ENCODE results near the gene SLC25A51. TPM values are rescaled to one million over a fixed set of nuclear protein-coding genes. Genes with fewer than 3 reads are reported as not detected.

Gene SLC25A51
- total RNA-seq, 1 donor from 2014 or later, result 52.5 TPM

- Mint-ChIP-seq H3K4me3 (ENCODE audit: unreplicated experiment) (no peak overlapping the region), H3K4me1 (ENCODE audit: low read depth) (peaks cover 14% of the 10 kb centered on the region), H3K27ac (ENCODE audit: unreplicated experiment) (peak overlapping the region; percentile 88), H3K27me3 (ENCODE audit: low read depth) (no peaks in the 10 kb centered on the region), H3K9me3 (ENCODE audit: low read depth) (no peaks in the 10 kb centered on the region), H3K36me3 (ENCODE audit: low read depth) (peaks cover 2% of the 10 kb centered on the region)
- TF ChIP-seq, protein P1, sequence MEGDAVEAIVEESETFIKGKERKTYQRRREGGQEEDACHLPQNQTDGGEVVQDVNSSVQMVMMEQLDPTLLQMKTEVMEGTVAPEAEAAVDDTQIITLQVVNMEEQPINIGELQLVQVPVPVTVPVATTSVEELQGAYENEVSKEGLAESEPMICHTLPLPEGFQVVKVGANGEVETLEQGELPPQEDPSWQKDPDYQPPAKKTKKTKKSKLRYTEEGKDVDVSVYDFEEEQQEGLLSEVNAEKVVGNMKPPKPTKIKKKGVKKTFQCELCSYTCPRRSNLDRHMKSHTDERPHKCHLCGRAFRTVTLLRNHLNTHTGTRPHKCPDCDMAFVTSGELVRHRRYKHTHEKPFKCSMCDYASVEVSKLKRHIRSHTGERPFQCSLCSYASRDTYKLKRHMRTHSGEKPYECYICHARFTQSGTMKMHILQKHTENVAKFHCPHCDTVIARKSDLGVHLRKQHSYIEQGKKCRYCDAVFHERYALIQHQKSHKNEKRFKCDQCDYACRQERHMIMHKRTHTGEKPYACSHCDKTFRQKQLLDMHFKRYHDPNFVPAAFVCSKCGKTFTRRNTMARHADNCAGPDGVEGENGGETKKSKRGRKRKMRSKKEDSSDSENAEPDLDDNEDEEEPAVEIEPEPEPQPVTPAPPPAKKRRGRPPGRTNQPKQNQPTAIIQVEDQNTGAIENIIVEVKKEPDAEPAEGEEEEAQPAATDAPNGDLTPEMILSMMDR (IDR thresholded peaks at IDR 0.05), result no peak
- no peak for DNase-seq (ENCODE audit: low spot score)
Measured at GRCh38 chr9:37839496-37840461, 64.1 kb downstream of the SLC25A51 start.

Other genes starting within 250 kb of the SLC25A51 start
- gene TRMT10B, start 150.3 kb downstream of the SLC25A51 start, total RNA-seq, result 4.8 to 5.7 TPM (median 5.2 TPM) in 3 replicates
- gene EXOSC3, start 119.1 kb downstream of the SLC25A51 start, total RNA-seq, result 22.8 to 30.2 TPM (median 23.8 TPM) in 3 replicates
- gene DCAF10, start 103.3 kb downstream of the SLC25A51 start, total RNA-seq, result 29.5 to 32.2 TPM (median 31.4 TPM) in 3 replicates
- 19.6 to 25.1 TPM (median 23.8 TPM) in 3 replicates for gene SHB, start 165.1 kb upstream of the SLC25A51 start, total RNA-seq